WI38 (cell line): ENCODE results near the gene ST3GAL3.

Experiments
- H3K4me3 ChIP-seq: 2 replicates; pipeline ENCODE4 v1.5.1; 2011; ENCODE audit warnings: low read depth, mild to moderate bottlenecking, control low read depth, low read length
- TF ChIP-seq, protein P1 (sequence below): IDR thresholded peaks from 2 replicates; pipeline ENCODE4 v1.5.1; 2012; ENCODE audit warnings: low read depth, mild to moderate bottlenecking, control low read depth, low read length

ST3GAL3 gene, protein sequence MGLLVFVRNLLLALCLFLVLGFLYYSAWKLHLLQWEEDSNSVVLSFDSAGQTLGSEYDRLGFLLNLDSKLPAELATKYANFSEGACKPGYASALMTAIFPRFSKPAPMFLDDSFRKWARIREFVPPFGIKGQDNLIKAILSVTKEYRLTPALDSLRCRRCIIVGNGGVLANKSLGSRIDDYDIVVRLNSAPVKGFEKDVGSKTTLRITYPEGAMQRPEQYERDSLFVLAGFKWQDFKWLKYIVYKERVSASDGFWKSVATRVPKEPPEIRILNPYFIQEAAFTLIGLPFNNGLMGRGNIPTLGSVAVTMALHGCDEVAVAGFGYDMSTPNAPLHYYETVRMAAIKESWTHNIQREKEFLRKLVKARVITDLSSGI

GRCh38 chr1:43707190-43708001, at the start of gene ST3GAL3:
Gene ST3GAL3, plus strand, starts transcription at chr1:43707536. Its CDS starts 28,727 bp downstream, at chr1:43736263.
- TF ChIP-seq, protein P1, sequence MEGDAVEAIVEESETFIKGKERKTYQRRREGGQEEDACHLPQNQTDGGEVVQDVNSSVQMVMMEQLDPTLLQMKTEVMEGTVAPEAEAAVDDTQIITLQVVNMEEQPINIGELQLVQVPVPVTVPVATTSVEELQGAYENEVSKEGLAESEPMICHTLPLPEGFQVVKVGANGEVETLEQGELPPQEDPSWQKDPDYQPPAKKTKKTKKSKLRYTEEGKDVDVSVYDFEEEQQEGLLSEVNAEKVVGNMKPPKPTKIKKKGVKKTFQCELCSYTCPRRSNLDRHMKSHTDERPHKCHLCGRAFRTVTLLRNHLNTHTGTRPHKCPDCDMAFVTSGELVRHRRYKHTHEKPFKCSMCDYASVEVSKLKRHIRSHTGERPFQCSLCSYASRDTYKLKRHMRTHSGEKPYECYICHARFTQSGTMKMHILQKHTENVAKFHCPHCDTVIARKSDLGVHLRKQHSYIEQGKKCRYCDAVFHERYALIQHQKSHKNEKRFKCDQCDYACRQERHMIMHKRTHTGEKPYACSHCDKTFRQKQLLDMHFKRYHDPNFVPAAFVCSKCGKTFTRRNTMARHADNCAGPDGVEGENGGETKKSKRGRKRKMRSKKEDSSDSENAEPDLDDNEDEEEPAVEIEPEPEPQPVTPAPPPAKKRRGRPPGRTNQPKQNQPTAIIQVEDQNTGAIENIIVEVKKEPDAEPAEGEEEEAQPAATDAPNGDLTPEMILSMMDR: no peak
- peak within 1 kb of the TSS; percentile 78 for H3K4me3 ChIP-seq

DNA sequence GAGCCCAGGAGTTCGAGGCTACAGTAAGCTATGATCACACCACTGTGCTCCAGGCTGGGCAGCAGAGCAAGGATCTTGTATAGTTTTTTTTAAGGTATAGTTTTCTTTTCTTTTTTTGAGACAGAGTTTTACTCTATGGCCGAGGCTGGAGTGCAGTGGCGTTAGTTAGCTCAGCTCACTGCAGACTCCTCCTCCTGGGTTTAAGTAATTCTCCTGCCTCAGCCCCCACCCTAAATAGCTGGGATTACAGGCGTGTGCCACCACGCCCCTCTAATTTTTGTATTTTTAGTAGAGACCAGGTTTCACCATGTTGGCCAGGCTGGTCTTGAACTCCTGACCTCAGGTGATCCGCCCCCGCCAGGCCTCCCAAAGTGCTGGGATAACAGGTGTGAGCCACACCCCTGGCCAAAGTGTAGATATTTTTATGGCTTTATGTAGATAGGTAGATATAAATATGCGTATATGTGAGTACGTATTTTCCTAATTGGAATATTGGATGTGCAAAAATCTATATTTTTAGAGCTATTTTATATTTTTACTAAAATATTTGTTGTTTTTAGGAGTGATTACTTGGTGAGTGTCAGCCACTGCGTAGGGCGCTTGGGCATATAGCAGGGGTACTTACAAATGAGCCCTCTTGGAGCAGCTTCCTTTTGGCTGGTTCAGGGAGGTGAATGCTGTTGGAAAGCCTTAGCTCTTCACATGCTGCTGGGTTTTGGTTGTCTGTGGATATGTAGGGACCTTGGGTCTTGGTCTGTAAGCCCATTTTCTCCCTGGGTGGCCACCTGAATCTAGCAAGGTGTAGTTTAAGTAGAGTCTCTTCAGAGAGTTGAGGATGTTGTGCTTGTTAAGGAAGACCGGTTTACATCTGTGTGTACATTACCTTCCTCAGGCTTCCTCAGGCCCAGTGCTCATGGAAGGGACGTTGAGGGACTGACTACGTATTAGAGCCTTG, 47.8 kb upstream of the ST3GAL3 start:
- H3K4me3 ChIP-seq: no peak overlapping the region
- TF ChIP-seq, protein P1: no peak

- TF ChIP-seq, protein P1: no peak
- H3K4me3 ChIP-seq: no peak overlapping the region
These were observed 47.0 kb upstream of the ST3GAL3 start for GRCh38 chr1:43660355-43660754.

GRCh38 chr1:43664369-43664768, 43.0 kb upstream of the ST3GAL3 start:
- no peak overlapping the region for H3K4me3 ChIP-seq
- TF ChIP-seq, protein P1: no peak

DNA sequence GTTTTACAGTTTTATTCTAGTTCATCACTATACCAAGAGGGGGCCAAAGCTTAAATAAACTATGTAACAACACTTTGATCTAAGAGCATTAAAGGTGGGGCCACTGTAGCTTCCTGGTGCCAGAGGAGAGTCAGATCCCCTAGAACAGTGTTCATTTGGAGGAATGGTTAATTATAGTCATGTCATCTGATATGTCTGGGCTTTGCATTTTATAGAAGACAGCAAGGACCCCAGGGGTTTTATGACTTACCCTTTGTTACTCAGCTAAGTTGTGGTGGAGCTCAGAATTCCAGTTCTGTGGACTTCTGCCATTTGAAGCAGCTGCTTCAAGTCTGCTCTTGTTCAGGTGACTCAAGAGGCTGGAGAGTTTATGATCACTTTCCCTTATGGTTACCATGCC, 40.7 kb upstream of the ST3GAL3 start:
- TF ChIP-seq, protein P1: no peak
- H3K4me3 ChIP-seq: no peak overlapping the region

- TF ChIP-seq, protein P1: no peak
These were observed 38.4 kb upstream of the ST3GAL3 start for GRCh38 chr1:43668956-43669355.

More at GRCh38 chr1:43668956-43669355, 38.4 kb upstream of the ST3GAL3 start:
- no peak overlapping the region for H3K4me3 ChIP-seq
